CD4-positive, alpha-beta T cell treated with Interleukin-4 for 1 hour (primary cell): ENCODE data around the gene WBP1.

Experiments used
- DNase-seq, 2 donors: peaks; one replicate each; pipeline ENCODE4 v3.0.0-alpha.2; 2020 to 2022

WBP1 gene

GRCh38 chr2:74505448-74506246 is 47.4 kb downstream of the WBP1 start:
- DNase-seq: no peak

DNA sequence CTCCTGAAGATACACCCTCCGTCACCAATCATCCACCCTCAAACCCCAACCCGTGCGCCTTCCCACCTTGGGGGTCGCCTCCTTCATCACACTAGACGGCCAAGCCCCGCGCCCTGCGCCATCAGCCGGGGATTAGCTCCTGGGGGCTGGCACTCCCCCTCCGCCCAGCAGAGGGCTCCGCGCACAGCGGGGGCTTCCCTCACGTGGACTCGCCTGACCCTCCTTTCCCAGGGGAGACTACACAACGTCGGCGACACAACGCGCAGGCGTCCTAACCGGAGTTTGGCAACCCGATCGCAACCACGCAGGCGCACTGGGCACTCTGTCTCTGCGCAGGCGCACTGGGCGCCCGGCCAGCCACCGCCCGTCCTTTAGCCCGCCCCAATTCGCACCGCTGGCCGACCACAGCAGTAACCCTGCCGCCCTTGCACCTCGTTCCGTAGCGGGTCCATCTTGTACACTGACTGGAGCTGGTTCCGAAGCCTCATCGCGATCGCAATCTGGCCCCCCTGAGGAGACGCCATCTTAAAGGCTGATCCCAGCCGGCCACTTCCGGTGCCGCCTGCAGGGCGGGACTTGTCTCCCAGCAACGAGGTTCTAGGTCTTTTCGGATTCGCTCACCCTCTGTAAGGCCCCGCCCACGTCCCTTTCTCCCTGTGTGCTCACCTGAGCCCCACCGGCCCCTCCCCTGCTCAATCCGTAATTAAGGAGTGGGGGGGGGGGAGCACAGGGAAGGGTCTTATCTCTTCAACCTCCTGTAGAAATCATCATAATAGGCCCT is 49.1 kb downstream of the WBP1 start, which contains the start of gene PCGF1:
Gene PCGF1, minus strand, starts transcription at position 551 of the 781 bp plus-strand sequence. Its CDS starts 27 bp downstream, at position 524.
- peak; percentile 98 to 99 for DNase-seq

GRCh38 chr2:74507926-74508520 is 49.8 kb downstream of the WBP1 start:
- peak in 1 of 2 donors; percentile 18 for DNase-seq

GRCh38 chr2:74510272-74510671 is 52.0 kb downstream of the WBP1 start:
- DNase-seq: no peak
